Measurements from ENCODE around the gene HOXC10.

The HOXC10 gene

DNA sequence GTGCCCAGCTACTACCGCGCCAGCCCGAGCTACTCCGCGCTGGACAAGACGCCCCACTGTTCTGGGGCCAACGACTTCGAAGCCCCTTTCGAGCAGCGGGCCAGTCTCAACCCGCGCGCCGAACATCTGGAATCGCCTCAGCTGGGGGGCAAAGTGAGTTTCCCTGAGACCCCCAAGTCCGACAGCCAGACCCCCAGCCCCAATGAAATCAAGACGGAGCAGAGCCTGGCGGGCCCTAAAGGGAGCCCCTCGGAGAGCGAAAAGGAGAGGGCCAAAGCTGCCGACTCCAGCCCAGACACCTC, 697 bp downstream of the HOXC10 start:
- H3K27me3 ChIP-seq (ENCODE audit: control insufficient read depth, insufficient read depth, low read length) = peaks cover 96% of the 10 kb centered on the region
- H3K9ac ChIP-seq (ENCODE audit: low read depth, low read length) = no peak overlapping the region

DNA sequence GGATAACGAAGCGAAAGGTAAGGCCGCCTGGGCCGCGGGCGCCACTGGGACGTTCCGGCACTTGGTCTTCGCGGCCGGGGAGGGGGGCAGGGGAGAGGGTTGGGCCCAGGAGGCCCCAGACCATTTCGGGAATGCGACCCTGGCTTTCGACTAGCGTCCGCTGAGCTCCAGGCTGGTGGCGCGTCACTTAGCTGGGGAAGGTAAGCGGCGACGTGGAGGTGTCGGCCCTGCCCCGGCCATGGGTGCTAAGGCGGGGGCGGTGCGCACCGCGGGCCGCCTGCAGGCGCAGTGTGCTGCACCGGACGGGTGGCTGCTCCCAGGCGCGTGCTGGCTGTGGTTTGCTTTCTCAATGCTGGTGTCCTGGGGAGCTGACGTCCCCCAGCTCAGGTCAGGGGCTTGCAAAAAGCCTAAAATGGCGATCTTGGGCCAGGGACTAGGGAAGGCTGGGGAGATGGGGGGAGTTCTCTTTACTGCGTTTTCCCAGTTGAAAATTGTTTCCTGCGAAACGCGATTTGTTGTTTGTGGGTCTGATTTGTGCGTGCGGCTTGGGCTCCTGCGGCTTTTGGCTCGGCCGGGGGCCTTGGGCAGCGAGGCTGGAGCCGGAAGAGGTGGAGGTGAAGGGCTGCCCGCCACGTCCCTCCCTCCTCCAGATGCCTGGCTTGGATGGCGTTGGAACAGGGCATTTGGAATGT, 1.2 kb downstream of the HOXC10 start:
- H3K4me1 ChIP-seq (ENCODE audit: control insufficient read depth, insufficient read depth, low read length) = no peaks in the 10 kb centered on the region
- no peak overlapping the region for H3K9ac ChIP-seq (ENCODE audit: low read depth, low read length)
- H3K9me3 ChIP-seq (ENCODE audit: control insufficient read depth, insufficient read depth, low read length) = no peaks in the 10 kb centered on the region
- peak overlapping the region; percentile 26 for H3K4me3 ChIP-seq (ENCODE audit: low read depth, low read length)
- H3K36me3 ChIP-seq (ENCODE audit: control insufficient read depth, insufficient read depth, low read length) = no peaks in the 10 kb centered on the region
- peaks cover 96% of the 10 kb centered on the region for H3K27me3 ChIP-seq (ENCODE audit: control insufficient read depth, insufficient read depth, low read length)

More for the DNA sequence above, 697 bp downstream of the HOXC10 start:
- peak overlapping the region; percentile 26 for H3K4me3 ChIP-seq (ENCODE audit: low read depth, low read length)
- no peaks in the 10 kb centered on the region for H3K36me3 ChIP-seq (ENCODE audit: control insufficient read depth, insufficient read depth, low read length)
- H3K9me3 ChIP-seq (ENCODE audit: control insufficient read depth, insufficient read depth, low read length) = no peaks in the 10 kb centered on the region
- no peaks in the 10 kb centered on the region for H3K4me1 ChIP-seq (ENCODE audit: control insufficient read depth, insufficient read depth, low read length)

DNA sequence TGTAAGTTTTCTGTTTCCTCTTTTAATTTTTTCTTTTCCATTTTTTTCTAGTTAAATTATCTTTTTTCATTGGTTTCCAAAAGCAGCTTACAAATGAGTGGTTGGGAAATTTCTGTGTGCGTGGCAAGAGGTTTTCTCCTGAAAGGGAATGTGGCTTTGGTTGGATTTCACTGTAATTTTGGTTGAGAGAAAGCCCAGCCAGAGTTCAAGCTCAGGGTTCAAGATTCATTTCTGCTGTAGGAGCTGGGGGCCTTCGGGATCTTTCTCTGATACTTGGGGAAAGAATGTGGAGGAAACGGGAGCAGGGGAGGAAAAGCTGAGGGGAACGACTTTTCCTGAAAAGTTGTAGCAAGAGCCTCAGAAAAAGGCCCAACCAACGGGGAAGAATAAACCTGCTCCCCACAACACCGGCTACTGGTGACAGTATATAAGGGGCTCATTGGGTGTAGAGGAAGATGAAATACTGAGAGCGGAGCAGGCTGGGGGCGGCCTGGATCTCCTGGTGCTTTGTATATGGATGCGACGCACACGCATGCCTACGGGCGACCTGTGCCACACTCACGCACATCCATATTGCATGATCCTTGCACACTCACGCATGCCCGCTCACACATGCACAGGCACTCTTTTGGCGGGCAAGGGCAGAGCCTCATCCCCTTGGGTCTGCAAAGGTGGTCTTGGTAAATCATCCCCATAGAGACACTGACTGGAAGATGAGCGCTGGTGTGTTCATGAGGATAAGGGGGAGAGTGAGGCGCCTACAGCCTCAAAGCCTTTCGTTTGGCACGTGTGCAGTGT, 1.9 kb downstream of the HOXC10 start:
- Histone ChIP-seq H3K9ac (ENCODE audit: low read depth, low read length) (no peak overlapping the region), H3K36me3 (ENCODE audit: control insufficient read depth, insufficient read depth, low read length) (no peaks in the 10 kb centered on the region), H3K4me1 (ENCODE audit: control insufficient read depth, insufficient read depth, low read length) (no peaks in the 10 kb centered on the region), H3K4me3 (ENCODE audit: low read depth, low read length) (no peak overlapping the region), H3K27me3 (ENCODE audit: control insufficient read depth, insufficient read depth, low read length) (peaks cover 96% of the 10 kb centered on the region), H3K9me3 (ENCODE audit: control insufficient read depth, insufficient read depth, low read length) (no peaks in the 10 kb centered on the region)

DNA sequence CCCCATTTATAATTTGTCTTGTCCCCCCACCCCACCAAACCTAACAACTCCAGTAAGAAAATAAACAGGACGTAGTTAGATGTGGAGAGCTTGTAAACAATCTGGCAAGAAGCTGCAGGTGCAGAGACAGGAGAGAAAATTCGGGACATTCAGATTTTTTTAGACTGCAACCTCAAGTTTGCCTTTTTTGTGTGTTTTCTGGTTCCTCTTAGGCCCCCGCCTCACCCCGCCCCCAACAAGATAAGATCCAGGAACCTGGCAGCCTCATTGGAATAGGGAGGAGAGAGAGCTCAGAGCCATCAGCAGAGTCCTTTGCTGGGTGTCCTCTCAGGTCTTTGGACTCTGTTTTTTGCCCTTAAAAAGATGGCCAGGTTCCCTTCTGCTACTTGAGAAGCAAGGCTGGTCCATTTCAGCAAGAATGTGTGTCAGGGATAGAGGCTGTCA, 2.9 kb downstream of the HOXC10 start:
- H3K27me3 ChIP-seq (ENCODE audit: control insufficient read depth, insufficient read depth, low read length) = peaks cover 96% of the 10 kb centered on the region
- H3K9me3 ChIP-seq (ENCODE audit: control insufficient read depth, insufficient read depth, low read length) = no peaks in the 10 kb centered on the region
- no peak overlapping the region for H3K9ac ChIP-seq (ENCODE audit: low read depth, low read length)
- H3K4me3 ChIP-seq (ENCODE audit: low read depth, low read length) = no peak overlapping the region
- H3K4me1 ChIP-seq (ENCODE audit: control insufficient read depth, insufficient read depth, low read length) = no peaks in the 10 kb centered on the region
- H3K36me3 ChIP-seq (ENCODE audit: control insufficient read depth, insufficient read depth, low read length) = no peaks in the 10 kb centered on the region

DNA sequence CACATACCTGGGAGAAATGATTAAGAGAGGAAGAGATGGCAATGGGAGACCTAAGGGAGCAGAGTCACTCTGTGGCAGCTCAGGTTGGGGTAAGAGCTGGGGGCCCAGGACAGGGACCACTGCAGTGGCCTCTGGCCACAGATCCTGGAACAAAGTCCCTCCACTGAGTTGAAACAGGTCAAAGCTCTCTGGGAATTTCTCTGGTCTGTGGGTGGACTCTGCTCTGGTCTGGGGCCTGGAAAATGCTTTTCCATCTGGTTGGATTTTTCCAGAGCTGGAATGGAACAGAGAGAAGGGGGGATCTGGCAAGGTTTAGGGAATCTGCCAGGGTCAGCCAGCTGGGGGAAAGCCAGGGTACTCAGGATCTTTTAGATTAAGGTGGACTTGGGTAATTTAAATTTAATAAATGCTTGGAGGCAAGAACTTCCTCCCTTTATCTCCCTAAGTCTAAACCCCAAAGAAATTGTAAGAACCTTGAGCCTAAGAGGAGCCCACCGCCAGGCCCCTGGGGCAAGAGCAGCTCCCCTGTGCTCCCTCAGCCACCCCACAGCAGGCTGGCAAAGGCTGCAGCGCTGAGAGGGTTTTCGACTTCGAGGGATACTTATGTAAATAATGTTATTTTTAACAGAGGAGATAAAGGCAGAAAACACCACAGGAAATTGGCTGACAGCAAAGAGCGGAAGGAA, 3.7 kb downstream of the HOXC10 start:
- no peaks in the 10 kb centered on the region for H3K4me1 ChIP-seq (ENCODE audit: control insufficient read depth, insufficient read depth, low read length)
- H3K4me3 ChIP-seq (ENCODE audit: low read depth, low read length) = no peak overlapping the region
- no peak overlapping the region for H3K9ac ChIP-seq (ENCODE audit: low read depth, low read length)
- H3K9me3 ChIP-seq (ENCODE audit: control insufficient read depth, insufficient read depth, low read length) = no peaks in the 10 kb centered on the region
- H3K27me3 ChIP-seq (ENCODE audit: control insufficient read depth, insufficient read depth, low read length) = peaks cover 96% of the 10 kb centered on the region
- no peaks in the 10 kb centered on the region for H3K36me3 ChIP-seq (ENCODE audit: control insufficient read depth, insufficient read depth, low read length)

DNA sequence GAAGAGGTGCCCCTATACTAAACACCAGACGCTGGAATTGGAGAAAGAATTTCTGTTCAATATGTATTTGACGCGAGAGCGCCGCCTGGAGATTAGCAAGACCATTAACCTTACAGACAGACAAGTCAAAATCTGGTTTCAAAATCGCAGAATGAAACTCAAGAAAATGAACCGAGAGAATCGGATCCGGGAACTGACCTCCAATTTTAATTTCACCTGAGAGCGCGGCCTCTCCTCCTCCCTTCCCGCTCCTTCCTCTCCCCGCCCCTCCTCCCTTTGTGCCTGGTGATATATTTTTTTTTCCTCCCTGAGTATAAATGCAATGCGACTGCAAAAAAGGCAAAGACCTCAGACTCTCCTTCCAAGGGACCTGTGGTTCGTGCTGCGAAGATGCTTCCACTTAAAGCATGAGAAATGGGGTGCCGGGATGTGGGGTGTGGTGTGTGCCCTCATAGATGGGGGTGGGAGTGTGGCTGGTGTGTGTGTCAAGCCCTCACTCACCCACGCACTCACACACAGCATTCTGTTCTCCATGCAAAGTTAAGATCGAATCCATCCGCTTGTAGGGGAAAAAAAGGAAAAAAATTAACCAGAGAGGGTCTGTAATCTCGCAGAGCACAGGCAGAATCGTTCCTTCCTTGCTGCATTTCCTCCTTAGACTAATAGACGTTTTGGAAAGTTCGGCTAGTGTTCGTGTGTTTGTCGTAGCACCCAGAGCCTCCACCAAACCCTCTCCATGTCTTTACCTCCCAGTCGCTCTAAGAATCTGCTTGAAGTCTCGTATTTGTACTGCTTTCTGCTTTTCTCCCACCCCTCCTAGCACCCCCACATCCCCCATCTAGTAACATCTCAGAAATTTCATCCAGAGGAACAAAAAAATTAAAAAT, 4.5 kb downstream of the HOXC10 start:
- no peak overlapping the region for H3K9ac ChIP-seq (ENCODE audit: low read depth, low read length)
- no peaks in the 10 kb centered on the region for H3K9me3 ChIP-seq (ENCODE audit: control insufficient read depth, insufficient read depth, low read length)
- H3K4me1 ChIP-seq (ENCODE audit: control insufficient read depth, insufficient read depth, low read length) = no peaks in the 10 kb centered on the region
- H3K27me3 ChIP-seq (ENCODE audit: control insufficient read depth, insufficient read depth, low read length) = peaks cover 96% of the 10 kb centered on the region
- peak overlapping the region; percentile 16 for H3K4me3 ChIP-seq (ENCODE audit: low read depth, low read length)
- no peaks in the 10 kb centered on the region for H3K36me3 ChIP-seq (ENCODE audit: control insufficient read depth, insufficient read depth, low read length)

DNA sequence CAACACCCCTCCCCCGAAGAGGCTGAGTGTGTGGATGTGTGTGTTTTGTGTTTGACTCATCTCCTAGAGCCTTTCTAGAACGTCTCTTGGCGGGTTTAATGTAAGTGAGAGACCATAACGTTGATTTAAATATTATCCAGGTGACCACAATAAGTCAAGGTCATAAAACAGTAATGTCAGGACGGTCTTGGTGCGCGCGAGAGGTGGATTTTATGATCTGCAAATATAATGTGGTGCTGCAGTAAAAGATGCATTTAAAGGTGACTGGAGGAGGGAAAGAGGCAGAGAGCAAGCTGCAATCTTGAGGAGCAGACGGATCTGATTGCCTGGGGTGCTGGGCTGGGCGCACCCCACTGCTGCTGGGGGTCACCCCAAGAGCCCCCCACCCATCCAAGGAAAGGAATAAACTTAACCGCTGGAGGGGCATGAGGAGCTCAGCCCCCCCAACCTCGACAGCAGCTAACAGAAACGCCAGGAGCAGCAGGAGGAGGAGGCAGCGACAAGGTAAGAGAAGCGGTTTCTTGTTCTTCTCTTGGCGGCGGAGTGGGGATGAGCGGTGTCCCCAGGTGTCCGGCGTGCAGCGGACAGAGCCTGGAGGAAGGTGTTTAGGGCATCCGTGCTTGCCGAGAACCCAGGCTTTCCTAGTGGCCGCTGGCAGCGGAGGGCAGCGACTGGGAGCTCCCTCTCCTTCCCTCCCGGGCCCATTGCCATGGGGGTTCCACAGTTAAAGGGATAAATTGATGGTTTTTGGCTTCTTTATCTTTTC, 5.5 kb downstream of the HOXC10 start:
- no peak overlapping the region for H3K4me3 ChIP-seq (ENCODE audit: low read depth, low read length)
- H3K9me3 ChIP-seq (ENCODE audit: control insufficient read depth, insufficient read depth, low read length) = no peaks in the 10 kb centered on the region
- H3K36me3 ChIP-seq (ENCODE audit: control insufficient read depth, insufficient read depth, low read length) = no peaks in the 10 kb centered on the region
- no peaks in the 10 kb centered on the region for H3K4me1 ChIP-seq (ENCODE audit: control insufficient read depth, insufficient read depth, low read length)
- no peak overlapping the region for H3K9ac ChIP-seq (ENCODE audit: low read depth, low read length)
- H3K27me3 ChIP-seq (ENCODE audit: control insufficient read depth, insufficient read depth, low read length) = peaks cover 100% of the 10 kb centered on the region

DNA sequence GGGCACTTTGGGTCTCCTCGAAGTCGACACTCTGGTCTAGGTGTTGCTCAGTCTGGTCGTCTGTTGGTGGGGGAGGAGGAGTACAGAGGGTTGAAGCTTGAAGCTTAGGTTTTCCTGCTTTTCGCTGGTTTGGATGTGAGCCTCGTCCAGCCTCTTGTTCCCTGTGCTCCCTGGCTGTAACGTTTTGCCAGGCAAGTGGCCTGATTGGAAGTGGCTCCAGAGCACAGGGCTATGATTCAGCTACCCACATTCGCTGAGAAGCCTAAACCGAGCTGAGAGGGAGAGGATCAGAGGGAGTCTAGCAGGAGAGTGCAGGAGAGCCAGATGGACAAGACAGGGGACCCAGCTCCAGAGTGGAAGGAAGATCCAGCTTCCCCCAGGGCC, 6.1 kb downstream of the HOXC10 start:
- peaks cover 100% of the 10 kb centered on the region for H3K27me3 ChIP-seq (ENCODE audit: control insufficient read depth, insufficient read depth, low read length)
- H3K4me3 ChIP-seq (ENCODE audit: low read depth, low read length) = peak overlapping the region; percentile 30
- no peaks in the 10 kb centered on the region for H3K9me3 ChIP-seq (ENCODE audit: control insufficient read depth, insufficient read depth, low read length)
- no peaks in the 10 kb centered on the region for H3K4me1 ChIP-seq (ENCODE audit: control insufficient read depth, insufficient read depth, low read length)
- no peak overlapping the region for H3K9ac ChIP-seq (ENCODE audit: low read depth, low read length)
- no peaks in the 10 kb centered on the region for H3K36me3 ChIP-seq (ENCODE audit: control insufficient read depth, insufficient read depth, low read length)

DNA sequence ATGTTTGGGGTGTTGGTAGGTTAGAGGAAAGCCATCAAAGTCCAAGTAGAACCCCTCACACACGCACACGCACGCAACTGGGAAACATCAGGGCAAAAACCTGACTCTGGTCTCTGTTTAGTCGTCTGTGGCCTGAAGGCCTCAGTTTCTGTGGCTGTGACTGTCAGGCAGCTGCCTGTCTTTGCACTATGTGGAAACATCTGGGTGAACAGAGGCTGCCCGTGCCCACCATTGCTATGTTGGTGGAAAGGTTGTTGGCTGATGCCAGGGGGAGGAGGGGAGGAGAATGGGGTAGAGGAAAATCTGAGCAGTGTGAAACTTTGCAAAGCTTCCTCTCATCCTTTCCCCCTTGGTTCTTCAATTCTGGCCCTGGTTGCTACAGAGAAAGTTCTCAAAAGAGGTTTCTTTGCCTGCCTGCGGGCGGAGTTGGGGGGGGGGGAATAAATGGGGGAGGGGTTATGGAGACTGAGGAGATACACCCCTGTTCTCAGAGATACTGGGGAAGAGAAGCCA, 7.5 kb downstream of the HOXC10 start:
- Histone ChIP-seq H3K36me3 (ENCODE audit: control insufficient read depth, insufficient read depth, low read length) (no peaks in the 10 kb centered on the region), H3K9ac (ENCODE audit: low read depth, low read length) (no peak overlapping the region), H3K9me3 (ENCODE audit: control insufficient read depth, insufficient read depth, low read length) (no peaks in the 10 kb centered on the region), H3K4me3 (ENCODE audit: low read depth, low read length) (peak overlapping the region; percentile 26), H3K4me1 (ENCODE audit: control insufficient read depth, insufficient read depth, low read length) (no peaks in the 10 kb centered on the region), H3K27me3 (ENCODE audit: control insufficient read depth, insufficient read depth, low read length) (peaks cover 100% of the 10 kb centered on the region)

DNA sequence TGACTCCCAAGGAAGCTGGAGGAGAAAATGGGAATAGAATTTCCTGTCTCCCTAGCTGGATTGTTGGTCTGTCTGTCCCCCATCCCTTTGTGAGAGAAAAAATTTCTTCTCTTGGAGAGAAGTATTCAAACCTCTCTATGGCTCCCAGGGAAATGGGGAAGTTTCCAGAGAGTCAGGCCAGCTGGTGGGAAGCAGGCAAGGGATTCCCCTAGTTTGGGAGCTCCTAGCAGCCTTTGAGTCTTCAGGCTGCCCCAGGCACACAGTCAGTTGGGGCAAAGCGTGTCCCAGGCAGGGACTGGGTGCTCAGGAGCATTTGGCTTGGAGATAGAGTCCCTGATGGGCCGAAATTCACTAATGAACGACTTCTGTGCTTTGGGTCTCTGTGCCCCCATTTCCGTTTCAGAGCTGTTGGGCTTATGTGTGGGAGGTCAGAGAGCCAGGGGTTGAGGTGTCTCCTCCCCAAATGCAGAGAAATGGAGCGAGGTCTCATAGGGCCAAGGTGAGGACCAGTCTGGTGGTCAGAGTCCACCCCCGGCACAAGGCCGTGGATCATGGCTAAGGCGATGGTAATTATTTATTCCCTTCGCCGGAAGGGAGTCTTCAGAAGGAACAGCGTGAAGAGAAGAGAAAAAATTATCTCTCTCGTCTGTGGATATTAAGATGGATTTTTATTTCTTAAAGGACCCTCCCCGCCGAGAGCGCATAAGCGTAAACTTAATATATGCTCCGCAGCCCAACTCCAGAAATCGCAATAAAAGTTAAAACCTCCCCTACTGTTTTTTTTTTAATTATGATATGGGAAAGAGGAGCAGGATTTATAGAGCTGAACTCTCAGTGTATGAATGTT, 8.4 kb downstream of the HOXC10 start:
- peaks cover 100% of the 10 kb centered on the region for H3K27me3 ChIP-seq (ENCODE audit: control insufficient read depth, insufficient read depth, low read length)
- H3K36me3 ChIP-seq (ENCODE audit: control insufficient read depth, insufficient read depth, low read length) = no peaks in the 10 kb centered on the region
- H3K9me3 ChIP-seq (ENCODE audit: control insufficient read depth, insufficient read depth, low read length) = no peaks in the 10 kb centered on the region
- H3K4me1 ChIP-seq (ENCODE audit: control insufficient read depth, insufficient read depth, low read length) = no peaks in the 10 kb centered on the region
- no peak overlapping the region for H3K9ac ChIP-seq (ENCODE audit: low read depth, low read length)
- peak overlapping the region; percentile 18 for H3K4me3 ChIP-seq (ENCODE audit: low read depth, low read length)

Measured in iPS-15b (cell line).